Stimulated activated naive CD8-positive, alpha-beta T cell treated with anti-CD3 and anti-CD28 coated beads, Interleukin-15, amount 100 ng/mL, for 72 hours (primary cell): ENCODE data around the gene FOXB2.
"Not testable (repeated sequence)": the region's sequence is repeated elsewhere in the genome, so short reads cannot be mapped to it uniquely, and the experiment has no call there.

ENCODE experiments used
- ATAC-seq: fragments of 150-1000 bp; cut with Tn5 transposase; 2 replicates; pipeline ENCODE4 v1.10.0; 2021; ENCODE audit warnings: mild to moderate bottlenecking, moderate library complexity
- DNase-seq, 2 donors: peaks; one replicate each; pipeline ENCODE4 v3.0.0; 2021 to 2022
- H3K27ac Mint-ChIP-seq, 2 donors: one replicate each; pipeline ENCODE4 v1.8.0; 2022; ENCODE audit warnings: mild to moderate bottlenecking in 2 of 2, mixed read lengths in 2 of 2, moderate library complexity in 2 of 2
- H3K27me3 Mint-ChIP-seq: one replicate; pipeline ENCODE4 v1.8.0; 2022; ENCODE audit warnings: mixed read lengths
- H3K4me1 Mint-ChIP-seq: one replicate; pipeline ENCODE4 v1.8.0; 2022; ENCODE audit warnings: mild to moderate bottlenecking, mixed read lengths
- H3K4me3 Mint-ChIP-seq, 2 donors: one replicate each; pipeline ENCODE4 v1.8.0; 2022; ENCODE audit warnings: mild to moderate bottlenecking in 2 of 2, mixed read lengths in 2 of 2, moderate library complexity in 1 of 2
- H3K9me3 Mint-ChIP-seq, 2 donors: one replicate each; pipeline ENCODE4 v1.8.0; 2022; ENCODE audit warnings: mixed read lengths in 2 of 2

FOXB2 gene

DNA sequence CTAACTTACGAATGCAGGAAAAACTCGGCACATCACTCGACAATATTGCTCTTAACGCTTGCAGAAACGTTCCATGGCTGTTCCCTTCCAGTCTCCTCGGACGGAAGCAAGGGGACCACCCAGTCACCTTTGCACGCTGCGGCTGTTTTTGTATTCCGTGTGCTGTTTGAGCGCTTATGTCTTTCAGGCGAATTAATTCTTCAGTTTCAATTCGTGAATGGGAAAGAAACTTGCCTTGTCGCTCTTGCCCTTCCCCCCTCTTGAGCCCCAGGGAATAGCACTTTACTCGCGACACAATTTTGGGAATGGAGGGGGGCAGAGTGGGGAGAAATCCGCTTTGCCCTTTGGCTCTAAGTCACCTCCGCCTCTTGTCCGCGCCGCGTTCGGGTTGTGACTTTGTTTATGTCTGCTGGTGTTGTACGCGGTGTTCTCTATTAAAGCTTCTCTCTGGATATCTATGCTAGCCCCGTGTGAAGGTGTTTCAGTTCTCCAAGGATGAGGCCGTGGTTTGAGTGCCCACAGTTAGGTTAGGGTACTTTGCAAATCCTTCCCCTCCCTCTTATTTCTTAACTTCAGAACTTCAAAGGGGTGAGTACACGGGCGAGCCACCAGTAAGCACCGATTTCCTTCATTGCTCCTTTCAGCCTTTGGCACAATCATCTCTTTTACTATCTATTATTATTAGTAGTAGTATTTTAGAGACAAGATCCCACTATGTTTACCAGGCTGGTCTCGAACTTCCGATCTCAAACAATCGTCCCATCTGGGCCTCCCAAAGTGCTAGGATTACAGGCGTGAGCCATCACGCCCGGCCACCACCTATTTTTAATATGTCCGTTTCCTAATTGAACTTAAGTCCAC lies 2.7 kb downstream of the FOXB2 start:
- Mint-ChIP-seq H3K4me3 (peak overlapping the region; percentile 7 to 36), H3K4me1 (peaks cover 54% of the 10 kb centered on the region), H3K27ac (peak overlapping the region in 1 of 2 donors; percentile 95), H3K9me3 (no peaks in the 10 kb centered on the region), H3K27me3 (peaks cover 94% of the 10 kb centered on the region)
- no peak for DNase-seq
- ATAC-seq, result no peak

DNA sequence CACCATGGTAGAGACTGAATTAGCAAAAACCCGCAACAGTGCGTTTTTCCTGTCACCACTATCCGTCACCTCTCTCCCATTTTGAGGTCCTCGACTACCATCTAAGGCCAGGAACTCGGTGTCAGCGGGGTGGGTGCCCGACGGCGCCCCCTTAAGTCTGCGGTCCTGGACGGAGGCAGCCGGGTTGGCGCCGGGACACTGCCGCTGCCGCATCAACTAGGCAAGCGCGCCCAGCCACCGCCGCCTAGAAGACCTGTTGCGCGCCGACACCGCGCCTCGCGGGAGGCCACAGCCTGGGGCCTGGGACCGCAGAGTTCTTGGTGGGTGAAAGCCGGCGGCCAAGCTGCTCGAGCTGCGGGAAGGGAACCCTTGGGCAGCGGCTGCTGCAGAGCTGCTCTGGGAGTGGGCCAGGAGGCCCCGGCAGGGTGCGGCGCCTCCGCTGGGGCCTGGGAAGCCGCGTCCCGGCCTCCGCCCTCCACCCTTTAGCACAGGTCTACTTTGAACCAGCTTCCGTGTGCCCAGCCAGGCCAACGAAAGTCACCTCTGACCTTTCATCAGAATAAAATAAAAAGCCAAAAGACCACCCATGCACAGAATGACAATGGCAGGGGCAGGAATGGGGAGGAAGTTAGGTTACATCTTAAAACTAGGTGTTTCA lies 3.5 kb downstream of the FOXB2 start:
- Mint-ChIP-seq H3K27ac (peak overlapping the region in 1 of 2 donors; percentile 95), H3K27me3 (peaks cover 88% of the 10 kb centered on the region), H3K9me3 (no peaks in the 10 kb centered on the region), H3K4me1 (peaks cover 49% of the 10 kb centered on the region), H3K4me3 (peak overlapping the region in 1 of 2 donors; percentile 36)
- DNase-seq (peak in 1 of 2 donors; percentile 21), ATAC-seq (peak; percentile 42)

DNA sequence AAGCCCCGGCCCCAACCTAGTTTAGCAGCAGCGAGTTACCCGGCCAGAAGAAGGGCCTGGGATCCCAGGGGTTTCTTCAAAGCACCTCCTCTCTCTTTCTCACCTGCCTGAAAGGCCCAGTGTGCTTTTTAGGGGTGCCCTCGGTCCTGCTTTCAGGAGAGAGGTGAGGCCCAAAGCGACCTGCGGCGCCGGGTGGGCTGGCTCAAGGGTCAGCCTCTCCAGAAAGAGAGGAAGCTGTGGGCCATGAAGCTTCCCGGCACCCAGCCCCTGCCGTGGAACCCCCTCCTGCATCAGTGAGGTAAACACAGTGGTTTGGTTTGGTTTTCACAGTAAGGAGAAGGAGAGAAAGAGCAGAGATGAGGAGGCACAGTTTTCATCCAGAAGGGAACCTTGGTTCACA lies 4.3 kb downstream of the FOXB2 start:
- Mint-ChIP-seq H3K4me1 (peaks cover 41% of the 10 kb centered on the region), H3K9me3 (no peaks in the 10 kb centered on the region), H3K27me3 (peaks cover 88% of the 10 kb centered on the region), H3K4me3 (no peak overlapping the region), H3K27ac (no peak overlapping the region)
- ATAC-seq, result no peak
- DNase-seq, result no peak

DNA sequence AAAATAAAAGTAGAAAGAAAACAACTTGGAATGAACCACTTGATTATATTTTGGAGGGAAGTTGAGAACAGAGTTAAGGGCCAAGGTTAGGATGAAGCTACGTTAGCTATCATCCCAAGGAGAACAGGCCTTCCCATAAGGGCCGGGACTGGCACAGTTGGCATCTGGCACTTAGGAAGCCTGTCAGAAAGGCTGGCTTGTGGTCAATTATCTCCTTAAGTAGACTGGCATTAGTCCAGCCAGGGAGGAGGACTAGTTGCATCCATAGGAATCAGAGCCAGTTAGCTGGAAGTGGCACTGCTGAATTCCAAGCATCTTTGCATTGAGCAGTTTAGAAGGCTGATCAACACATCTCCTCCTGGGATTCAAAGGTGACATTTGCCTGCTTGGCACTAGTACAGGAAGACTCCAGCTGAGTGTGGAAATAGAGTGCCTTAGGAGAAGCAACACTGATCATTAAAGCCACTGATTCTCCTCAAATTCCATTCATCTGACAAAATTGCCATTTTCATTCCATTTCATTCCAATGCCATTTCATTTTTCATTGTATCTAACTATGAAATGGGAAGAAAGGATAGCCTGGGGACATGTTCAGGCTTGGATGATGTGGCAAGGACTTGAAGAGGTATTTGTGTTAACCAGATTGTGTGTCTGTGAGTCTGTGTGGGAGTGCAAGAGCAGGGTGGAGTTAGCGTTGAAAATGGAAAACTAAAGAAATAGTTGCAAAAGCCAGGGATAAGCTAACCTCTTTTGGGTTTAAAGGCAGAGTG lies 5.5 kb downstream of the FOXB2 start:
- Mint-ChIP-seq H3K27me3 (peaks cover 76% of the 10 kb centered on the region), H3K9me3 (no peaks in the 10 kb centered on the region), H3K27ac (no peak overlapping the region), H3K4me1 (peaks cover 28% of the 10 kb centered on the region), H3K4me3 (no peak overlapping the region)
- no peak for DNase-seq
- ATAC-seq, result no peak

- H3K27me3 Mint-ChIP-seq, result peaks cover 49% of the 10 kb centered on the region
- H3K4me1 Mint-ChIP-seq, result no peaks in the 10 kb centered on the region
- H3K4me3 Mint-ChIP-seq, result no peak overlapping the region
- DNase-seq (no peak), ATAC-seq (no peak)
- no peaks in the 10 kb centered on the region for H3K9me3 Mint-ChIP-seq
- no peak overlapping the region for H3K27ac Mint-ChIP-seq
Observed at GRCh38 chr9:77028478-77028877, 9.0 kb downstream of the FOXB2 start.

GRCh38 chr9:77030045-77030444 lies 10.6 kb downstream of the FOXB2 start:
- Mint-ChIP-seq H3K27me3 (peaks cover 34% of the 10 kb centered on the region), H3K9me3 (no peaks in the 10 kb centered on the region), H3K4me1 (no peaks in the 10 kb centered on the region), H3K4me3 (no peak overlapping the region), H3K27ac (no peak overlapping the region)
- DNase-seq (no peak), ATAC-seq (no peak)

GRCh38 chr9:77038281-77039036 lies 19.0 kb downstream of the FOXB2 start:
- Mint-ChIP-seq H3K27ac (no peak overlapping the region), H3K4me1 (no peaks in the 10 kb centered on the region), H3K27me3 (no peaks in the 10 kb centered on the region), H3K9me3 (no peaks in the 10 kb centered on the region), H3K4me3 (no peak overlapping the region)
- DNase-seq (no peak), ATAC-seq (no peak)

DNA sequence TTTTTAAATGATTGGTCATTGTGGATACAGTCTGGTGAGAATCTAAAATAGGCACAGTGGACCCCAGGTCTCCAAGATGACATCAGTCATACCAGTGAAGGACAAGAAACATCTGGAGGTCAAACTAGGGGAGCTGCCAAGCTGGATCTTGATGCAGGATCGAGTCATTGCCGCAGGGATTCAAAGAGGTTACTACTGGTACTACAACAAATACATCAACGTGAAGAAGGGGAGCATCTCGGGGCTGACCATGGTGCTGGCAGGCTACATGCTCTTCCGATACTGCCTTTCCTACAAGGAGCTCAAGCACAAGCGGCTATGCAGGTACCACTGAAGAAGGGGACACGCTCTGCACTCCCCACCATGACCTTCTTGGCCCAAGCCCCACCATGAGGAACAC lies 20.9 kb downstream of the FOXB2 start:
- Mint-ChIP-seq H3K27ac (no peak overlapping the region), H3K4me1 (no peaks in the 10 kb centered on the region)
- no peak for ATAC-seq

GRCh38 chr9:77043743-77044142 lies 24.3 kb downstream of the FOXB2 start:
- H3K27me3 Mint-ChIP-seq, result peaks cover 29% of the 10 kb centered on the region
- H3K9me3 Mint-ChIP-seq, H3K27ac Mint-ChIP-seq, H3K4me1 Mint-ChIP-seq, H3K4me3 Mint-ChIP-seq, DNase-seq, ATAC-seq: not testable (repeated sequence)

More for the DNA sequence above, 20.9 kb downstream of the FOXB2 start:
- Mint-ChIP-seq H3K4me3 (no peak overlapping the region), H3K27me3 (peaks cover 8% of the 10 kb centered on the region), H3K9me3 (no peaks in the 10 kb centered on the region)
- DNase-seq, result no peak

DNA sequence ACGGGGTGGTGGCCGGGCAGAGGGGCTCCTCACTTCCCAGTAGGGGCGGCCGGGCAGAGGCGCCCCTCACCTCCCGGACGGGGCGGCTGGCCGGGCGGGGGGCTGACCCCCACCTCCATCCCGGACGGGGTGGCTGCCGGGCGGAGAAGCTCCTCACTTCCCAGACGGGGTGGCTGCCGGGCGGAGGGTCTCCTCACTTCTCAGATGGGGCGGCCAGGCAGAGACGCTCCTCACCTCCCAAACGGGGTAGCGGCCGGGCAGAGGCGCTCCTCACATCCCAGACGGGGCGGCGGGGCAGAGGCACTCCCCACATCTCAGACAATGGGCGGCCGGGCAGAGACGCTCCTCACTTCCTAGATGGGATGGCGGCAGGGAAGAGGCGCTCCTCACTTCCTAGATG lies 41.2 kb downstream of the FOXB2 start:
- DNase-seq, H3K4me3 Mint-ChIP-seq, H3K27me3 Mint-ChIP-seq, ATAC-seq, H3K9me3 Mint-ChIP-seq, H3K4me1 Mint-ChIP-seq, H3K27ac Mint-ChIP-seq: not testable (repeated sequence)

- ATAC-seq, result no peak
- Mint-ChIP-seq H3K27me3 (peaks cover 8% of the 10 kb centered on the region), H3K27ac (no peak overlapping the region), H3K4me3 (no peak overlapping the region), H3K9me3 (no peaks in the 10 kb centered on the region), H3K4me1 (no peaks in the 10 kb centered on the region)
- no peak for DNase-seq
Observed at GRCh38 chr9:77063645-77064285, 44.3 kb downstream of the FOXB2 start.

DNA sequence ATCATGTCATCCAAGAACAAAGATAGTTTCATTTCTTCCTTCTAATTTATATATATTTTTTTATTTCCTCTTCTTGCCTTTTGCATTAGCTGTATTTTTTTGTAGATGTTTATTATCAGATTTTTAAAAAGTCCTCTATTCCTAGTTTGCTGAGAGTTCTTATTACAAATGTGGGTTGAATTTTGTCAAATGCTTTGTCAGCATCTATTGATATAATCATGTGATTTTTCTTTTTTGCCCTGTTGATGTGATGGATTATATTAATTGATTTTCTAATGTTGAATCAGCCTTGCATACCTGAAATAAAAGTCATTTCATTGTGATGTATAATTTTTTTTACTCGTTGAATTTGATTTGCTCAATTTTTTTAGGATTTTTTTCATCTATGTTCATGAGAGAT lies 46.9 kb downstream of the FOXB2 start:
- DNase-seq, result no peak
- Mint-ChIP-seq H3K27ac (no peak overlapping the region), H3K4me3 (no peak overlapping the region), H3K4me1 (no peaks in the 10 kb centered on the region), H3K9me3 (no peaks in the 10 kb centered on the region), H3K27me3 (peaks cover 8% of the 10 kb centered on the region)
- no peak for ATAC-seq
